HS-5 (cell line): ENCODE results near the gene SCRN1.
A peak's percentile ranks its signal among the peaks of the same experiment; 100 is the strongest.
"Not testable (repeated sequence)": the region's sequence is repeated elsewhere in the genome, so short reads cannot be mapped to it uniquely, and the experiment has no call there.

Source experiments
- DNase-seq: peaks from one replicate; pipeline ENCODE4 v3.0.0-alpha.2; 2012; ENCODE audit warnings: low read depth

SCRN1 gene

GRCh38 chr7:29926216-29926615 is 63.4 kb downstream of the SCRN1 start:
- no peak for DNase-seq

GRCh38 chr7:29924684-29925083 is 64.9 kb downstream of the SCRN1 start:
- DNase-seq: no peak

DNA sequence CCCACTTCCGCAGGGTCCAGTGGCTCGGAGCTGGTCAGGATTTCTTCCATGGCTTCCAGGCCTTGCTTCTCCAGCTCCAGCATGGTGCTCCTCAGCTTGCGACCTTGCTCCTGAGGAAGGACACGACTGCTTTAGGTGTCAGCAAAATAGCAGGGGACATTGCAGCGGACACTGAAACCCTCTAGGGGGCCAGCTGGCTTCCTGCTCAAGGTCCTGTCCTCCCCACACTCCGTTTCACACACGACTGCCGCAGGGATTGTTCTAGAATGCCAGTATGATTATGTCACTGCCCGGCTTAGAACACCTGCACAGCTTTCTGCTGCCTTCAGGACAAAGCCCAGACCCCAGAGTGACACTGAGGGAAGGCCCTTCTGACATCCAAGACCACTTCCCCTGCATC is 65.6 kb downstream of the SCRN1 start:
- no peak for DNase-seq

- no peak for DNase-seq
Measured at GRCh38 chr7:29922921-29923700, 66.5 kb downstream of the SCRN1 start.

- peak; percentile 50 for DNase-seq
Measured at GRCh38 chr7:29921404-29922010, 68.1 kb downstream of the SCRN1 start.

GRCh38 chr7:29920491-29920890 is 69.1 kb downstream of the SCRN1 start:
- no peak for DNase-seq

DNA sequence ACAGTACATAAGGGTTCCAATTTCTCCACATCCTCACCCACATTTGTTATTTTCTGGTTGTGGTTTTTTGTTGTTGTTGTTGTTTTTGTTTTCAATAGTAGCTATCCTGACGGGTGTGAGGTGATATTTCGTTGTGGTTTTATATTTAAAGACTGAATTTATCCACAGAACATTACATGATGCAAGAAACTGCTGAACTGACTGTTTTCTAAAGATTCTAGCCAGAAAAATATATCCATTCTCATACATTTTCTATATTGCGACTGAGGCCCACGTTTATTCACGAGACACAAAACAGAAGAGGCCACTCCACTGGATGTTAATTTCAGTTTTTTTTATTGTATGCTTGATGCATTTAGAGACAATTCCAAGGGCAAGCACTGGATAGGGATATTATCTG is 69.8 kb downstream of the SCRN1 start:
- DNase-seq: no peak

DNA sequence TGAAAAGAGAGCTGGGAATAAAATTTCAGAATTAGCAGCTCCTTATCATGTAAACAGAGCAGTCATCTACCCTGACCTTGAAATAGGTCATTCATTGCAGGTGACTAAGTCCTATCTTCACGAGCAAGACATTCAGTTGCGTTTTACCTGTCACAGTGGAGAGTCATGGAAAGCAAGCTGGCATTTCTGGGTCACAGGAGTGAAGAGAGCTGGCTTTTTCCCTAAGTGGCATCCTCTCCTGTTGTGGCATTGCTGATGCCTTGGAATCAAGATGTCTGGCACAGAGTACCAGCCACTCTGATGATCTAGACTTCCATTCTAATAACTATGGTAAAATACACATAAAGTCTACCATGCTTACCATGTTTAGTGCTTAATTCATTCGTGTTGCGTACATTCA is 70.8 kb downstream of the SCRN1 start:
- no peak for DNase-seq

GRCh38 chr7:29917641-29918040 is 72.0 kb downstream of the SCRN1 start:
- no peak for DNase-seq

- DNase-seq: no peak
Measured at GRCh38 chr7:29915481-29916215, 74.0 kb downstream of the SCRN1 start.

- no peak for DNase-seq
Measured at GRCh38 chr7:29914180-29914579, 75.4 kb downstream of the SCRN1 start.

DNA sequence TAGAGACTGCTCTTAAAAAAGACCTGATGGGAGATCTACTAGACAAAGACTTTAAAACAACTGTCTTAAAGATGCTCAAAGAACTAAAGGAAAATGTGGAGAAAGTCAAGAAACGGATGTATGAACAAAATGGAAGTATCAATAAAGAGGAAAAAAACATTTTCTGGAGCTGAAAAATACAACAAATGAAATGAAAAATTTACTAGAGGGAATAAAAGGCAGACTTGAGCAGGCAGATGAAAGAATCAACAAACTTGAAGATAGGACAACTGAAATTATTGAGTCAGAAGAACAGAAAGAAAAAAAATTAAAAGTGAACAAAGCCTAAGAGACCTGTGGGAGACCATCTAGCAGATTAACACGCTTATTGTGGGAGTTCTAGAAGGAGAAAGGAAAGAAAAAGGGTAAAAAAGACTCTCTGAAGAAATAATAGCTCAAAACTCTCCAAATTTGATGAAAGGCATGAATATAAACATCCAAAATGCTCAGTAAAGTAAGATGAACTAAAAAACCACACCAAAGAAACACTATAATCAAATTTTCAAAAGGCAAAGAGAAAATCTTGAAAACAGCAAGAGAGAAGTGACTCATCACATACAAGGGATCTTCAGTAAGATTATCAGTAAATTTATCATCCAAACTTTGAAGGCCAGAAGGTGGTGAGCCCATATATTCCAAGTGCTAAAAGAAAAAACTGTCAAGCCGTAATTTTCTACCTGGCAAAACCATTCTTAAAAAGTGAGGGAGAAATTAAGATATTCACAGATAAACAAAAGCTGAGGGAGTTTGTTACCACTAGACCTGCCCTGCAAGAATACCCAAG is 83.2 kb downstream of the SCRN1 start:
- no peak for DNase-seq

DNA sequence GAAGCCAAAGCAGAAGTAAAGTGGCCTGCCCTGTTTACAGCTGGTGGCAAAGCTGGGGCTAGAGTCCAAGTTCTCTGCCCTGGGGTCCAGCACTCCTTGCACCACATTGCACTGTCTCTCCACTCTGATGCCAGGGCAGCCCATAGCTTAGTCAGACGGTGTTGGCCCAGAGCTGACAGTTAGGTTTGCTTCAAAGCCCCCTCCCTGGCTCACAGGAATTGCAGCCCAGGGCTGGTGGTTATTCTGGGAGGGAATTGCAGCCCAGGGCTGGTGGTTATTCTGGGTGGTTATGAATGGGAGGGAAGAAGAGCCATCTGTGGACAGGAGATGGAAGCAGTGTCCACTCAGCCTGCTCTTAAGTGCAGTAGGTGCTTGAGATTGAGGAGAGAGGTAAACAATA is 88.9 kb downstream of the SCRN1 start:
- DNase-seq: no peak

- DNase-seq: no peak
Measured at GRCh38 chr7:29898301-29898700, 91.3 kb downstream of the SCRN1 start.

DNA sequence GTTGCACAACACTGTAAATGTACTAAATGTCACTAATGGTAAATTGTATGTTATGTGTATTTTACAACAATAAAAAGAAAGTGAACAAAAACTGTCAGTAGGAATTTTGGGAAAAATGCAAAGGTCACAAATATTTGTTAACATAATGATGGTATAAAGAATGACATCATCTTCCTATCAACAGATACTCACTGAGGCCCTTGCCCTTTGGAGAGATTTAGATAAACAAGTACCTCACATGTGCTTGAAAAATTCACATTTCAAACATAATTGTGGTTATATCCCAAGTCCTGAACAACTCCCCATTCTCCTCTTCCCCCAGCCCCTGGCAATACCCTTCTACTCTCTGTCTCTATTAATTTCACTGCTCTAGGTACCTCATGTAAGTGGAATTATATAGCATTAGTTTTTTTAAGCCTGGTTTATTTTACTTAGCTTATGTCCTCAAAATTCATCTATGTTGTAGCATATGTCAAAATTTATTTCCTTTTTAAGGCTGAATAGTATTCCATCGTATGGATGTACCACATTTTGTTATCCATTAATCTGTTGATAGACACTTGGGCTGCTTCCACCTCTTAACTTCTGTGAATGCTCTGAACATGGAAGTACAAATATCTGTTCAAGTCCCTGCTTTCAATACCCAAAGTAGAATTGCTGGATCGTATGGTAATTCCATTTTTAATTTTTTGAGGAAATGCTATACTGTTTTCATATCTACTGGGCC is 92.8 kb downstream of the SCRN1 start:
- DNase-seq: no peak

GRCh38 chr7:29895559-29895958 is 94.0 kb downstream of the SCRN1 start:
- no peak for DNase-seq

DNA sequence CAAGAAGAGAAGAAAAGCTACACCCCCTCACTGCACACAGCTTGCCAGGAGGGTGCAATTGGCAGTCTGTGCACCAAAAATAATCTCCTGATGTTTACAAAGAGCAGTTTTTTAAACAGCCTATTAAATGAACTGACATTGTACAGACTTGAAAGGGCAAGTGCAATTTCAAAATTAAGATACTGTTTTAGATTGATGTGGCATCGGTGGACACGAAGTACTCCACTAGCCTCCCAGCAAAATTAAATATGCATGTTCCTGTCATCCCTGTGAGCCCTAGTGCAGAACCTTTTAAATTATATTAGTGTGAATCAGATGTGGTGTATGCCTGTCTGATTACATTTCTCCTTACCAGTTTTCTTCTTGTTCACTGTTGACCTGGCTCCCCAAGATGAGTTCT is 95.3 kb downstream of the SCRN1 start:
- DNase-seq: no peak

DNA sequence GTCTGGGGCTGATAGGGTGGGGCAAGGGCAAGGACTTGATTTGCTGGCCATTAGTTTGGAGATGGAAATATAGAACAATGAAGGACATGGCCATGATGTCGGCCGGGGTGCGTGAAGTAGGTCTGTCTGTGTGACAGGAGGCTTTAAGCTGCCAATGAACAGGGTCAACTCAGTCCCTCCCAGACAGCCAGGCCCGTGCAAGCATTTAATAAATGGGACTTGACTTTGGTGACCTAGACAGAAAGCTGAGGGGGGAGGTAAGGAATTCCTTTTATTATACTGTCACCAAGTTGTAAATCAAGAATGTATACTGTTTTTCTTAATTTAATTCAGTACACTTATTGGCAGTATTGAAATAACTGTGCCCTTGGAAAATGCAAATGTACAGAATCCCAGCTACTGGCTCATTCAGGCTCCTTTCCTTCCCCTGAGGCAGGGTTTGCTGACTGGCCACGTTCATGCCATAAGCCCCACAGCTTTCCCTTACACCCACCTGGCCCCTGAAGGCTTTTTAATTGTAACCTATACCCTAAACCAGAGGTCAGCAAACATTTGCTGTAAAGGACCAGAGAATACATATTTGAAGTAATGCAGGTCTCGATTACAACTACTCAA is 96.1 kb downstream of the SCRN1 start:
- DNase-seq: no peak

- DNase-seq: no peak
Measured at GRCh38 chr7:29892231-29892630, 97.4 kb downstream of the SCRN1 start.

DNA sequence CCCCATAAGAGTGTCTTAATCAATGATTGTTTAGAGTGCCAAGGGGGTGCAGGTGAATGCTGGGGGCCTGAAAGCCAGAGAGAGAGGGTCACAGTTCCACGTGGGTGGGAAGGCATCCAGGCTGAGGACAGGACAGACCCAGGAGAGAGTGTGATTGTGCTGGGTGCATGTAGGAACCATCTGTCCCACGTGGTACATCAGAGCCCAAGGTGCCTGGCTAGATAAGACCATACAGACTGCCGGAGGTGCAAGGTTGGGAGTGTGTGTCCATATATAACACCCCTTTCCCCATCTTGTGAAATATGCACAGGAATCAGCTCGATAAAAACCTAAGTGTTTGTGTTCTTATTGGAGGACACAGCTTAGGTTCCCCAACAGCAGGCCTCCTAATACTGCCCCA is 97.8 kb downstream of the SCRN1 start:
- no peak for DNase-seq

- DNase-seq: not testable (repeated sequence)
Measured at GRCh38 chr7:29890786-29891185, 98.8 kb downstream of the SCRN1 start.
